Measurements from ENCODE around the gene SIAH3. TPM values are rescaled to one million over a fixed set of nuclear protein-coding genes. Genes with fewer than 3 reads are reported as not detected.

Gene SIAH3
- total and polyA plus RNA-seq, 10 of the 15 experiments (the other 5 are each of a cell fraction or from before 2014, with no cell fraction given), result not detected

- WGBS (ENCODE audit: insufficient coverage, insufficient replicate concordance, low lambda C conversion rate, missing lambda C conversion rate), result 15% methylated on average over 13 of the region's 13 CpGs
- H3K4me1 ChIP-seq (ENCODE audit: control insufficient read depth, insufficient read depth, low read length), result peaks cover 11% of the 10 kb centered on the region
- no peak for DNase-seq (ENCODE audit: low read depth, low spot score)
These were observed 3.9 kb downstream of the SIAH3 start for GRCh38 chr13:45847554-45848224.

DNA sequence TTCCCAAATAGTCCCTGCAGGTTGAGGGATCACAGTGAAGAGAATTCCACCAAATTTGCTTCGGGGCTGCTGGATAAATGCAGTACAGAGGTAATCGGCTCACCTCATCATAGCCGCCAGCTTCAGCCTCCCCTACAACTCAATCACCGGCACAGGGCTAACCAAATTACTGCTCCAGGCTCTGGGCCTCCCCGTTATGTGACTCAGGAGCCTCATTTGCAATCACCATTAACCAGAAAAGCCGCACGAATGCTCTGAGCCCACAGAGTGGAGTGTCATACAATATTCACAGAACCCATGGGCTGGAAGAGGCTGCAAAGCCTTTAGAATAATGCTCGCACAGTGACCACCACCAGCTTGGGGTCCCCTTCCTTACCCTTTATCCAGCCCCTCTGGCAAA is 4.9 kb downstream of the SIAH3 start:
- Histone ChIP-seq H4K20me1 (ENCODE audit: control insufficient read depth, insufficient read depth) (no peaks in the 10 kb centered on the region), H3K4me2 (ENCODE audit: control insufficient read depth, insufficient read depth) (no peak overlapping the region), H3K27ac (ENCODE audit: control insufficient read depth, insufficient read depth) (no peak overlapping the region), H3K27me3 (replicated peaks in 1 of 2; ENCODE audit: control insufficient read depth in 2 of 2, insufficient read depth in 2 of 2, low read length in 1 of 2) (peaks cover 0 to 25% of the 10 kb centered on the region in 2 experiments), H3K36me3 (ENCODE audit: control insufficient read depth in 2 of 2, insufficient read depth in 2 of 2, low read length in 1 of 2) (no peaks in the 10 kb centered on the region), H3K9ac (ENCODE audit: control insufficient read depth, insufficient read depth, low read length) (no peak overlapping the region), H3K79me2 (ENCODE audit: control insufficient read depth, insufficient read depth, low read length) (no peaks in the 10 kb centered on the region), H2AFZ (ENCODE audit: control insufficient read depth, low read depth, low read length) (no peak overlapping the region), H3K4me1 (ENCODE audit: control insufficient read depth, insufficient read depth, low read length) (peaks cover 11% of the 10 kb centered on the region), H3K9me3 (replicated peaks; ENCODE audit: control insufficient read depth, insufficient read depth, low read length) (no peaks in the 10 kb centered on the region), H3K4me3 (no peak overlapping the region)
- POLR2A ChIA-PET, result no interaction called here
- CTCF ChIA-PET, result no interaction called here
- FAIRE-seq (no peak), ATAC-seq (no peak), DNase-seq (ENCODE audit: low read depth, low spot score) (no peak)
- 38% methylated on average over 8 of the region's 8 CpGs for WGBS (ENCODE audit: insufficient coverage, insufficient replicate concordance, low lambda C conversion rate, missing lambda C conversion rate)
- SMC1A ChIA-PET (ENCODE audit: uncharacterized antibody, unreplicated experiment), result interaction anchor here (1.1 kb wide), 1 partner anchor 9 kb away, joined by 3 read pairs; no protein-coding TSS in a partner anchor
- intact Hi-C loops (cut with micrococcal nuclease; ENCODE audit: unreplicated experiment) (no loop called here), in situ Hi-C loops (cut with MboI) (no loop called here)
- RAD21 ChIA-PET (ENCODE audit: unreplicated experiment), result interaction anchor here (0.5 kb wide), 1 partner anchor 40 kb away, joined by 3 read pairs; no protein-coding TSS in a partner anchor
- no TSS peak for BruUV-seq (replicated peaks)
- TF ChIP-seq NR2F1 (conservative IDR thresholded peaks at IDR 0.05), result no peak
- TF ChIP-seq SRF (IDR thresholded peaks at IDR 0.05; ENCODE audit: low read depth in 2 of 2, low read length in 2 of 2), result no peak
- no peak for TF ChIP-seq ESRRA (IDR thresholded peaks at IDR 0.05; ENCODE audit: low read length)
- no peak for TF ChIP-seq POLR2AphosphoS5 (IDR thresholded peaks at IDR 0.05; ENCODE audit: low read length)
- TF ChIP-seq RCOR1 (conservative IDR thresholded peaks at IDR 0.05; ENCODE audit: low read depth, low read length), result no peak
- TF ChIP-seq MTA3 (IDR thresholded peaks at IDR 0.05; ENCODE audit: borderline replicate concordance, low read length), result no peak
- TF ChIP-seq JUNB (IDR thresholded peaks at IDR 0.05), result no peak
- no peak for TF ChIP-seq EP300 (IDR thresholded peaks at IDR 0.05; ENCODE audit: borderline replicate concordance in 1 of 2, control insufficient read depth in 1 of 2, low read depth in 2 of 2, low read length in 2 of 2)
- no peak for TF ChIP-seq HSF1 (IDR thresholded peaks at IDR 0.05; ENCODE audit: low read depth, low read length)
- no peak for TF ChIP-seq GABPA (IDR thresholded peaks at IDR 0.05; ENCODE audit: low read depth)
- no peak for TF ChIP-seq NRF1 (conservative IDR thresholded peaks at IDR 0.05; ENCODE audit: low read depth, low read length)

More at GRCh38 chr13:45847554-45848224, 3.9 kb downstream of the SIAH3 start:
- intact Hi-C loops (cut with micrococcal nuclease; ENCODE audit: unreplicated experiment), result no loop called here
- ATAC-seq (peak; percentile 74), FAIRE-seq (no peak)
- Histone ChIP-seq H3K9ac (ENCODE audit: control insufficient read depth, insufficient read depth, low read length) (no peak overlapping the region), H3K4me3 (no peak overlapping the region), H2AFZ (ENCODE audit: control insufficient read depth, low read depth, low read length) (no peak overlapping the region), H4K20me1 (ENCODE audit: control insufficient read depth, insufficient read depth) (no peaks in the 10 kb centered on the region), H3K9me3 (replicated peaks; ENCODE audit: control insufficient read depth, insufficient read depth, low read length) (no peaks in the 10 kb centered on the region), H3K4me2 (ENCODE audit: control insufficient read depth, insufficient read depth) (peak overlapping the region; percentile 58; the same call in 1 of the 2 replicates), H3K27ac (ENCODE audit: control insufficient read depth, insufficient read depth) (no peak overlapping the region), H3K79me2 (ENCODE audit: control insufficient read depth, insufficient read depth, low read length) (no peaks in the 10 kb centered on the region), H3K27me3 (replicated peaks in 1 of 2; ENCODE audit: control insufficient read depth in 2 of 2, insufficient read depth in 2 of 2, low read length in 1 of 2) (peaks cover 0 to 30% of the 10 kb centered on the region in 2 experiments), H3K36me3 (ENCODE audit: control insufficient read depth in 2 of 2, insufficient read depth in 2 of 2, low read length in 1 of 2) (no peaks in the 10 kb centered on the region)
- TF ChIP-seq RUNX3 (IDR thresholded peaks at IDR 0.05; ENCODE audit: low read length) (peak; percentile 62), NR2F1 (conservative IDR thresholded peaks at IDR 0.05) (0 out of 2 replicates have a peak, but pooled peaks have one; percentile 21), MEF2B (IDR thresholded peaks at IDR 0.05; ENCODE audit: partially characterized antibody, poor library complexity, severe bottlenecking) (no peak), BHLHE40 (IDR thresholded peaks at IDR 0.05; ENCODE audit: borderline replicate concordance in 1 of 2, low read depth in 2 of 2, low read length in 1 of 2) (peak; percentile 69 to 73), SPI1 (IDR thresholded peaks at IDR 0.05; ENCODE audit: borderline replicate concordance, insufficient read depth, low read depth, low read length) (peak; percentile 38; the same call in 1 of the 2 replicates)
- in situ Hi-C loops (cut with MboI), result no loop called here
- RAD21 ChIA-PET (ENCODE audit: unreplicated experiment), result no interaction called here
- no TSS peak for BruUV-seq (replicated peaks)
- SMC1A ChIA-PET (ENCODE audit: uncharacterized antibody, unreplicated experiment), result no interaction called here
- CTCF ChIA-PET, result interaction anchor here (1.0 to 1.4 kb wide), 2 partner anchors 31 to 32 kb away, joined by 3 to 4 read pairs; no protein-coding TSS in a partner anchor
- POLR2A ChIA-PET, result interaction anchor here (0.6 kb wide), 1 partner anchor 128 kb away, joined by 3 read pairs; no protein-coding TSS in a partner anchor

Measured in GM12878 (cell line).